DOHH2 (cell line): ENCODE measurements around the gene METTL25.

Experiments used
- H3F3A ChIP-seq: fragments of 200-600 bp; sonication (generic), shearing (Covaris generic); 2 replicates; pipeline ENCODE4 v1.6.0; 2016; ENCODE audit warnings: antibody characterized with exemption, mild to moderate bottlenecking; ENCODE audit not compliant: control insufficient read depth, insufficient read depth
- H3K27ac ChIP-seq: fragments of 200-600 bp; sonication (generic); 2 replicates; pipeline ENCODE4 v1.5.1; 2014; ENCODE audit warnings: low read depth, mild to moderate bottlenecking, low read length, moderate library complexity
- H3K27me3 ChIP-seq: fragments of 200-600 bp; sonication (generic); 2 replicates; pipeline ENCODE4 v1.6.1; 2014; ENCODE audit warnings: mild to moderate bottlenecking, low read length, mixed read lengths; ENCODE audit not compliant: control insufficient read depth
- H3K36me3 ChIP-seq: fragments of 200-600 bp; sonication (generic); 2 replicates; pipeline ENCODE4 v1.6.1; 2014; ENCODE audit warnings: mild to moderate bottlenecking, low read length, moderate library complexity, mixed read lengths; ENCODE audit not compliant: control insufficient read depth
- H3K4me1 ChIP-seq: fragments of 200-600 bp; sonication (generic); 2 replicates; pipeline ENCODE4 v1.6.1; 2014; ENCODE audit warnings: mild to moderate bottlenecking, low read length, mixed read lengths; ENCODE audit not compliant: control insufficient read depth
- H3K4me2 ChIP-seq: fragments of 200-600 bp; sonication (generic); 2 replicates; pipeline ENCODE4 v1.6.0; 2014; ENCODE audit warnings: mild to moderate bottlenecking, low read length, moderate library complexity
- H3K4me3 ChIP-seq: fragments of 200-600 bp; sonication (generic); 2 replicates; pipeline ENCODE4 v1.5.1; 2014; ENCODE audit warnings: mild to moderate bottlenecking, low read length, mixed read lengths
- H3K79me2 ChIP-seq: fragments of 200-600 bp; sonication (generic); 2 replicates; pipeline ENCODE4 v1.6.1; 2014; ENCODE audit warnings: mild to moderate bottlenecking, low read length, mixed read lengths; ENCODE audit not compliant: control insufficient read depth
- H3K9me2 ChIP-seq: fragments of 200-600 bp; sonication (generic); replicated peaks from 2 replicates; pipeline ENCODE4 v1.6.1; 2014; ENCODE audit warnings: mild to moderate bottlenecking, low read length, mixed read lengths; ENCODE audit not compliant: control insufficient read depth
- H3K9me3 ChIP-seq: fragments of 200-600 bp; sonication (generic); 2 replicates; pipeline ENCODE4 v1.6.1; 2014; ENCODE audit warnings: antibody characterized with exemption, low read length, mixed read lengths; ENCODE audit not compliant: control insufficient read depth, insufficient read depth
- H4K20me1 ChIP-seq: fragments of 200-600 bp; sonication (generic); 2 replicates; pipeline ENCODE4 v1.6.0; 2014; ENCODE audit warnings: low read depth, mild to moderate bottlenecking, antibody characterized with exemption, low read length, moderate library complexity; ENCODE audit not compliant: control insufficient read depth, insufficient read depth
- EZH2phosphoT487 ChIP-seq: fragments of 200-600 bp; sonication (generic); IDR thresholded peaks from 2 replicates; pipeline ENCODE4 v1.6.1; 2017; ENCODE audit warnings: borderline replicate concordance, mild to moderate bottlenecking, antibody characterized with exemption, low read length, moderate library complexity, mixed read lengths
- TF ChIP-seq, protein P1 (sequence below): fragments of 200-600 bp; sonication (generic); IDR thresholded peaks from one replicate; pipeline ENCODE4 v1.5.1; 2014; ENCODE audit warnings: antibody characterized with exemption, mild to moderate bottlenecking, low read depth, low read length; ENCODE audit not compliant: poor library complexity, severe bottlenecking

The METTL25 gene

DNA sequence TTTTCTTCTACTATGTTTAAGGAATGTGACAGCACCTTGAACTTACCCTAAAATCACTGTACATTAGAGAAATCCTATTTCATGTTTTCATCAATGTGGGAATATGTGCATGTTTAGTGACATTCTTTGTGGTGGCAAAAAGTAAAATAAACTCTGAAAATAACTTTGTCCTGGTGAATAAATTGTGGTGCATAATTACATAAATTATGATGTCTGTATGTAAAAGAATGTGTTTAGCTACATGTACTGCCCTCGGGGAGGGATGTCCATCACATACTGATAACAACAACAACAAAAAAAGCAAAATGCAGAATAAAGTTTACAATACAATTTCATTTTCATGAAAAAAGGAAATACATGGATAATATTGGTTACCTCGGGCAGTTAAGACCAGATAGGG lies 157.3 kb downstream of the METTL25 start:
- no peaks in the 10 kb centered on the region for H3K79me2 ChIP-seq
- no peaks in the 10 kb centered on the region for H3F3A ChIP-seq
- TF ChIP-seq, protein P1, sequence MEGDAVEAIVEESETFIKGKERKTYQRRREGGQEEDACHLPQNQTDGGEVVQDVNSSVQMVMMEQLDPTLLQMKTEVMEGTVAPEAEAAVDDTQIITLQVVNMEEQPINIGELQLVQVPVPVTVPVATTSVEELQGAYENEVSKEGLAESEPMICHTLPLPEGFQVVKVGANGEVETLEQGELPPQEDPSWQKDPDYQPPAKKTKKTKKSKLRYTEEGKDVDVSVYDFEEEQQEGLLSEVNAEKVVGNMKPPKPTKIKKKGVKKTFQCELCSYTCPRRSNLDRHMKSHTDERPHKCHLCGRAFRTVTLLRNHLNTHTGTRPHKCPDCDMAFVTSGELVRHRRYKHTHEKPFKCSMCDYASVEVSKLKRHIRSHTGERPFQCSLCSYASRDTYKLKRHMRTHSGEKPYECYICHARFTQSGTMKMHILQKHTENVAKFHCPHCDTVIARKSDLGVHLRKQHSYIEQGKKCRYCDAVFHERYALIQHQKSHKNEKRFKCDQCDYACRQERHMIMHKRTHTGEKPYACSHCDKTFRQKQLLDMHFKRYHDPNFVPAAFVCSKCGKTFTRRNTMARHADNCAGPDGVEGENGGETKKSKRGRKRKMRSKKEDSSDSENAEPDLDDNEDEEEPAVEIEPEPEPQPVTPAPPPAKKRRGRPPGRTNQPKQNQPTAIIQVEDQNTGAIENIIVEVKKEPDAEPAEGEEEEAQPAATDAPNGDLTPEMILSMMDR = no peak
- TF ChIP-seq EZH2phosphoT487 = no peak
- no peak overlapping the region for H3K27ac ChIP-seq
- no peaks in the 10 kb centered on the region for H4K20me1 ChIP-seq
- no peak overlapping the region for H3K4me3 ChIP-seq
- no peaks in the 10 kb centered on the region for H3K4me1 ChIP-seq
- no peaks in the 10 kb centered on the region for H3K27me3 ChIP-seq
- no peaks in the 10 kb centered on the region for H3K9me2 ChIP-seq
- no peaks in the 10 kb centered on the region for H3K9me3 ChIP-seq
- no peak overlapping the region for H3K4me2 ChIP-seq
- H3K36me3 ChIP-seq = no peaks in the 10 kb centered on the region

DNA sequence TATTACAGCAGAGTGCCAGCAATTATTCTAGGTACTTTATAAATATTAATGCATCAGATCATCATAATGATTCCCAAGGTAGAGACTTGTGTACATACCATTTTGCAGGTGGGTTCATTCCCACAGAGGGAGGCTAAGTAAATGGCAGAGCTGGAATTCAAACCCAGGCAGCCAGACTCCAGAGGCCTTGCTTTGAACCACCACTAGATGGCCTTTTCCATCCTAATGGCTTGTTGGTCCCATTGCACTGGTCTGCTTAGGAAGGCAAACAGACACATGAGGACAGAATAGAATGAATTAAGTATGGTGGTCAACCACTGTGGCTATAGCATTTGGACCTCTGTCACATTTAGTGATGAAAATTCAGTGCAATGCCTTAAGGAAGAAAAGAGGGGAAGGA lies 158.7 kb downstream of the METTL25 start:
- TF ChIP-seq, protein P1 = peak; percentile 67
- TF ChIP-seq EZH2phosphoT487 = no peak
- H3K9me3 ChIP-seq = no peaks in the 10 kb centered on the region

DNA sequence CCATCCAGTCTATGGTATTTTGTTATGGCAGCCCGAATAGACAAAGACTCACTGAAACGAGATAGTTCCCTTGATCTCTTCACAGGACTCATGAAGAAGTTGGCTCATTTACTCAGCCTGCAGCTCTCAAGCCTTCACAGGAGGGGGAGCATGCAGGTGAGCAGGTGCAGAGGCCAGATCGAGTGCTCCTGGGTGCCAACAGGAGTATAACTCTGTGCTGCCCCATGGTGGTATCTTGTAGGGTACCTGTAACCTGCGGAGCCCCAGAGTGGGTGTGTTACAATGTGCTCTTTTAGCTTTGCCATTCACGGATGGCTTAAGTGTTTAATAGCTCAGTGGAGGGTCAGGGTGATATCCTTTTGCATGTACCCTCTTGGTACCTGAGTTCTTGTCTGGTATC lies 159.5 kb downstream of the METTL25 start:
- Histone ChIP-seq H3K4me2 (no peak overlapping the region), H3K9me2 (no peaks in the 10 kb centered on the region), H4K20me1 (no peaks in the 10 kb centered on the region), H3F3A (no peaks in the 10 kb centered on the region), H3K36me3 (no peaks in the 10 kb centered on the region), H3K27me3 (no peaks in the 10 kb centered on the region), H3K4me1 (no peaks in the 10 kb centered on the region), H3K9me3 (no peaks in the 10 kb centered on the region), H3K4me3 (no peak overlapping the region), H3K27ac (no peak overlapping the region), H3K79me2 (no peaks in the 10 kb centered on the region)
- TF ChIP-seq, protein P1 = no peak
- no peak for TF ChIP-seq EZH2phosphoT487

More for the DNA sequence above, 158.7 kb downstream of the METTL25 start:
- Histone ChIP-seq H4K20me1 (no peaks in the 10 kb centered on the region), H3K4me3 (no peak overlapping the region), H3K79me2 (no peaks in the 10 kb centered on the region), H3K4me1 (no peaks in the 10 kb centered on the region), H3K36me3 (no peaks in the 10 kb centered on the region), H3K27ac (no peak overlapping the region), H3F3A (no peaks in the 10 kb centered on the region), H3K4me2 (no peak overlapping the region), H3K27me3 (no peaks in the 10 kb centered on the region), H3K9me2 (no peaks in the 10 kb centered on the region)

DNA sequence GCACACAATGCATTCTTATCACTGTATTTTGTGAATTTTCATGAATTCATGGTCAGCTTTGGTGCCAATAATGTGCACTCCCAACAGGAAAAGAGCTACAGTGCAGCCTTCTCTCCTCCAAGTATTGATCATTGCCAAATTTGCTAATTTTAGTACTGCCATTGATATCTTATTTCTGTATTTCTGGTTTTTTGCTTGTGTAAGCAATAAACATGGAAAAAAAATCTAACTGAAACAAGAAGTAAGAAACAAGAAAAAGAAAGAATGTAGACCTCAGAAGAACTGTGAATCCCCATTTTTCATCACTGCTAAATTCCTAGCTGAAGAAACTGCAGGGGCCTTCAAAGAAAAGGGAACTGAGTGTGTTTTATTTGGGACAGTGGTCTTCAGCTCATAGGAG lies 161.2 kb downstream of the METTL25 start:
- Histone ChIP-seq H3K79me2 (no peaks in the 10 kb centered on the region), H3K9me3 (no peaks in the 10 kb centered on the region)

More for the DNA sequence above, 161.2 kb downstream of the METTL25 start:
- Histone ChIP-seq H3K9me2 (no peaks in the 10 kb centered on the region), H3K27ac (no peak overlapping the region), H3K36me3 (no peaks in the 10 kb centered on the region), H3F3A (no peaks in the 10 kb centered on the region), H3K4me3 (no peak overlapping the region), H4K20me1 (no peaks in the 10 kb centered on the region), H3K27me3 (no peaks in the 10 kb centered on the region), H3K4me1 (no peaks in the 10 kb centered on the region), H3K4me2 (no peak overlapping the region)
- TF ChIP-seq, protein P1 = no peak
- TF ChIP-seq EZH2phosphoT487 = no peak
